DMS 273 (cell line): Measurements from ENCODE around the gene IDH3A.

ENCODE experiments used
- DNase-seq: peaks from one replicate; lab custom pipeline; 2025; ENCODE audit not compliant: unreplicated experiment; lab: John Stamatoyannopoulos, UW

Gene IDH3A

DNA sequence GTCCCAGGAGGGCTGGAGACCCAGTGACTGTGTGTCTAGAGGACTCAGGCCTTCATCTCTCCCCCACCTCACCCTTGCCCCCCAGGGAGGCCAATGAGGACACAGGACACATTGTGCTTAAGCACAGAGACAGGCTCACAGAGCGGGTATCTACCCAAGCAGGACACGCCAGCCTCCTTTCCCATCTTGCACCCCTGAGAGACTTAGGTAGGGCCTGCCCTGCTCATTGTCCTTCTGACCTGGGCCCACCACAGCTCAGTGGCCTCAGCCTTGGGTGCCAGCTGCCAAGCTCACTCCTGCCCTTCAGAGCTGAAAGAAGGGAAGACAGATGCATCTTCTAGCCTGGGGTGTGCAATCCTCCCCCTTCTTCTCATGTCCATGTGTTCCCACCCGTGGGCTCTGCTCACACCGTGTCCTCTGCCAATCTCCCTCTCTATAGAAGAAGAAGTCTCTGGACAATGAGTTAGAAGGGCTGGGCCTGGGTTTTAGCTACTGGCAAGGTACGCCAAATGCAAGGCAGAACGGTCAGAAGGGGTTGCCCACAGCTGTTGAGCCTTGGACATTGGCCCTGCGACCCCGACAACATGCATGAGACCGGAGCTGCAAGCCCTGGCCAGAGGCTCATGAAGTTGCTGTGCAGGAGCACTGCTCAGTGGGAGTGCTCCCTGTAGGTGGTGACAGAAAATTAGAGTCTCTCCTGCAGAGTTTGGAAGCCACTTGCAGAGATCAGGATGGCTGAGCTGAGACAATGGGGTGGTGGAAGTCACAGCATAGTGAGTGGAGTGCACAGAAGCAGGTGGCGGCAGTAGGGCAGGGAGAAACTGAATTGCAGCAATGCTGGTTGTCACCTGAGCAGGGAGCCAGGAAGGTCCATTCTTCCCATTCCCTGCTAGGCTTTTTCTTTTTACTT is 52.4 kb downstream of the IDH3A start:
- no peak for DNase-seq

DNA sequence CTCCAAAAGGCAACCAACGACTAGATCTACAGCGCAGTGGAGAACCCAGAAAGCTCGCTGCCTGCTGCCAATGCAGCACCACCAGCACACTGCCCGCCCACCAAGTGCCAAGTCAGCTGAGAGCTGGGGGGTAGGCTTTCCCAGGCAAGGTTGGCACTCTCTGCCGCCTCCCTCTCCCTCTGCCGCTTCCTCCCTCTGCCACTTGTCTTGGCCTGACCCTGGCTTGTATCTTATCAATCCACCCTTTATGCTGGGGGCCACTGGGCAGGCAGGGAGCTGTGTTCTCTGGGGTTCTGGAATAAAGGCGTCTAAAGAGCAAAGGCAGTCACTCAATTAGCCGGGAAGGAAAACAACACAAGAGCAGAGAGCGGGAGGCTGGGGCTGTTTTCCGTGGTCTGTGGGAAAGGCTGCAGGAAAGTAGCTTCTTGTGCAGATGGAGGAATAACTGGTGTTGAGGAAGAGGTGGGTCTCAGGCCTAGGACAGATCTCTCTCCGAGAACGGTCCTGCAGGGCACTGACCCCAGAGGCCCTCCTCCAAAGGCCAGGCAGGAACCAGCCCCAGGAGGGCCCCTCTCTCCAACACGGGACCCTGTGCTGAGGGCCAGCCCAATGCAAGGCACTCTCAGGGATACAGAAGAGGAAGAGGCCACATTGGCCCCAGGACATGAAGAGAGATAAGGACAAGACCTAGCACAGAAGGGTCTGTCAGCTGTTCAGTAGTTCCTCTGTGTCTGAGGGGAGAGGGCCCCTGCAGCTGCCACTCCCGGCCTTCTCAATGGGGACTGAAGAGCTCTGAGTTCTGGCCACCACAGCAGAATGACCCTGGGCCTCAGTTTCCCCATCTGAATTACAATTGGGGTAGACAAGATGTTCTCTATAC is 54.4 kb downstream of the IDH3A start:
- DNase-seq = no peak

DNA sequence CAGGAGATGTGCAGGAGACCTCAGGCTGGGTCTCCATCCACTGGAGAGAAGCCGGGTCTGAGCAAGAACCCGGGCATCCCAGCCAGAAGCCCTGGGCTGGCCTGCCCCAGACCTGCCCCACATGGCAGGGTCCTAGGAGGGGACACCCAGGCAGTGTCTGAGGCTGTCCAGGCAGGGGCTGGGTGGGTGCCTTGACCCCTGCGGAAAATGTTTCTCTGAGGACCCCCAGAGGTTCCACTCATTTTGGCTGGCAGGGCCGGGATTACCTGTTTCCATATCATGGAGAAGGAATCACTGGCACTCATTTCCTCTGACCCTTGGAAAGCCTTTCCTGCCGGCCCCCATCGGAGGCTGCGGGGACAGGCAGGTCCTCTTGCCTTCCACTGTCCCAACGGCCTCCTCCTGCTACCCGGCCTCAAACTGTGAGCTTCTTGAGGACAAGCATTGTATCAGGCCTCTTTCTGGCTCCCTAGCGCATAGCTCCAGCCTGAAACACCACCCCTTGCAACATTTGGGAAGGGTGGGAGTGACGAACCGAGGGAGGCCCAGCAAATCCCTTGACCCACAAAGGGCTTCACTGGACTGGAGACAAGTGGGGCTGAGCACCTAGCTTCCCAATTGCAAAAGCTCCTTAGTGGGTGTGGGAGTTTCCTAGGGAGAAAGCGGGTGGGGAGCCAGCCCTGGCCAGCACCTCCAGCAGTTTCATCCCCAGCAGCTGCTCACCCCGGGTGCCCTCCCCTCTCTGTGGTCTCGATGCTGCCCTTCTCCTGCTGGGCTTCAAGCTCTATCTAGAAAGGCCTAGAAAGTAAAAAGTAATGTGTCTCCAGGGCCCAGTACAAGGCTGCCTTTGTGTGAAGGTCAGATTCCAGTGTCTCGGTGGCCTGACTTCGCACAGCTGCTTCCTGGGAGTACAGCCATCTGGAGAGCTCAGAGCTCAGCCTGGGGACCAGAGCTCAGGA is 55.5 kb downstream of the IDH3A start:
- peak; percentile 50 for DNase-seq

- DNase-seq = no peak
Observed at GRCh38 chr15:78205337-78205736, 56.2 kb downstream of the IDH3A start.

DNA sequence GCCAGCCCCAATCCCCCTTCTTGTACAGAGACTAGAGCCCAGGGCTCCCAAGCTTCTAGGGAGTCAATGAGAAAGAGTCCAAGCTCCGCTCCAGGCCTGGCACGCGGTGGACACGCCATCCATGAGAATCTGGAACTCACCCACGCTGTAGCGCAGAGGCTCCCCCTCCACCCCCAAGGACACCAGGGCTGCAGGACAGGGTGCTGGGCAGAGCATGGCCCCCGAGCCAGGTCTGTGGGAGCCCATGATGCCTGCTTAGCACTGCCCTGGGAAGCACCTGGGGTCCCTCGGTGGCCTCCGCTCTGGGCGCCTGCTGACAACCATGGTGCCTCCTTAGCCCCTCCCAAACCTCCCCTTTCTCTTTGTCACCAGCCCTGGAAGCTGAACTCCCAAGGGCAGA is 56.7 kb downstream of the IDH3A start:
- DNase-seq = no peak

GRCh38 chr15:78206326-78207109 is 57.4 kb downstream of the IDH3A start:
- no peak for DNase-seq

DNA sequence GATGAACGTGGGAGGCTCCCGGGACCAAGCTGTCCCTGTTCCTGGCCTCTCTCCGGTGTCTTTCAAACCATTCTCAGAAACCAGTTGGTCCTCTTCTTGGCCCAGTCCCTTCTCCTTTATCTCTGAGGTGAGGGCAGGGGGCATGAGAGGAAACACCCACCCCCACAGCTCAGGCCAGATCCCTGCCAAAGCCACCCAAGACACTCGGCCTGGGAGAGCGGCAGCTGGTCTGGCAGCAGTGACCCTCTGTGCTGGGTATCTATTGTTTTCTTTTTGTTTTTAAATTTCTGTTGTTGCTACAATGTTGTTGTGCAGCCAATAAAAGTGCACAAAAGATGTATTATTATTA is 57.9 kb downstream of the IDH3A start:
- no peak for DNase-seq

DNA sequence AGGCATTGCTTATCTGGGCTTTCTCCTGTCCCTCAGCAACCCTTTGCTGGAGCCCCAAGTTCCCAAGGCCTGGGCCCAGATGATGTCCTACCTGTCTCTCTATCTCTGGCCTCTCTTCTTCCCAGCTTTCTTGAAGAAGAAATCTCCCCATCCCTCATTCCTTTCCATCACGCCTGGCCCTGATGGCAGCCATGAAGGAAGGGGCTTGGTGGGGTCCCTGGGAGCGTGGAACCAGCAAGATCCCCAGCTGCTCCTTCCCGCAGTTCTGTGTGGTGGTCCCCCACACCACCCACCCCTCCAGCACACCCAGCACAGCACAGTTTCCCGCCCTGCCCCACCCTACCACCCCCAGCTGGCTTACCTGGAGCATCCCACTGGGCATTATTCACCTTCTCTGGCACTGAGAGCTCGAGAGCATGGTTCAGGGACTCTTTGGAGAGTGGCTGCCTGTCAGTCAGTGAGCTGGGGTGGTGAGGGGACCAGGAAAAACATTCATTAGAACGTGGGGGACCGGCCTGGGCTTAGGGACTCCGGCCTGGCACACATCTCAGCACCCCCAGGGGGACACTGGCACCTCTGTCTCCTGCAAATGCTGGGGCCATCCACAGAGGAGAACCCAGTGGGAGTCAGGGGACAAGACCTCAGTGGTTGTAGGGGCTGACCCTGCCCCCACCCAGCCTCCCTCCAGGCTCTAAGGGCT is 58.6 kb downstream of the IDH3A start:
- DNase-seq = no peak

- no peak for DNase-seq
Observed at GRCh38 chr15:78208341-78208844, 59.2 kb downstream of the IDH3A start.

DNA sequence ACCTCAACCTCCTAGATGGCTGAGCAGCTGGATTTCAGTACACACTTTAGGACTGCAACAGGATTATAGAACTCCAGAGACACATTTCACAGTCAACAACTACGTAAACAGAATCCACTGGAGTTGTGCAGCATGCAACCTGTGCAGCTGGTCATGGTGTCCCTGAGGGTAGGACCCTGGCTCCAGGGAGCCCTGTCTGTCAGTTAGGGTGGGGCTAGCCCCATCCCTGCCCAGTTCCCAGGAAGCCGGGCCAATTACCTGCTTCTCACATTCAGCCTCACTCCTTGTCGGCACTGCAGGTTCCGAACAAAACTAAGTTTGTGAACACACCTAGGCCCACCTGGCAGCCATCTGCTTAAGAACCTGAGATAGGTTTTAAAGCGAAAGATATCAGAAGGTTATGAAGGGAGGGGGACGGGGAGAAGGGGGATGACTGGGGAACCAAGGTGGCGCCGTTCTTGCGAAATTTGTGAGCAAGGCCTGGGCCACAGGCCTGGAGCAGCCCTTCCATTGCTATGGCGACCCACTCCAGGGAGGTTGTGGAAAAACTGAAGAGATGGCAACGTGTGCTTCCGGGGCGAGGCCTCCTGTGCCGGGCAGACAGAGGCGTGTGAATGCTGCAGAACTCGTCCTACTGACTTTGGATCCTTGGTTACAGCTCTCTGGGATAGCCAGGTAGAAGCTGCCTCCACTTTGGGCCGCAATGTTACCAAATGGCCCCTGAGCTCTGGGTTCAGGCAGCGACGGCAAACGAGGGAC is 59.9 kb downstream of the IDH3A start:
- no peak for DNase-seq

- DNase-seq = no peak
Observed at GRCh38 chr15:78209646-78210348, 60.6 kb downstream of the IDH3A start.

GRCh38 chr15:78210349-78210717 is 61.2 kb downstream of the IDH3A start:
- peak; percentile 44 for DNase-seq

DNA sequence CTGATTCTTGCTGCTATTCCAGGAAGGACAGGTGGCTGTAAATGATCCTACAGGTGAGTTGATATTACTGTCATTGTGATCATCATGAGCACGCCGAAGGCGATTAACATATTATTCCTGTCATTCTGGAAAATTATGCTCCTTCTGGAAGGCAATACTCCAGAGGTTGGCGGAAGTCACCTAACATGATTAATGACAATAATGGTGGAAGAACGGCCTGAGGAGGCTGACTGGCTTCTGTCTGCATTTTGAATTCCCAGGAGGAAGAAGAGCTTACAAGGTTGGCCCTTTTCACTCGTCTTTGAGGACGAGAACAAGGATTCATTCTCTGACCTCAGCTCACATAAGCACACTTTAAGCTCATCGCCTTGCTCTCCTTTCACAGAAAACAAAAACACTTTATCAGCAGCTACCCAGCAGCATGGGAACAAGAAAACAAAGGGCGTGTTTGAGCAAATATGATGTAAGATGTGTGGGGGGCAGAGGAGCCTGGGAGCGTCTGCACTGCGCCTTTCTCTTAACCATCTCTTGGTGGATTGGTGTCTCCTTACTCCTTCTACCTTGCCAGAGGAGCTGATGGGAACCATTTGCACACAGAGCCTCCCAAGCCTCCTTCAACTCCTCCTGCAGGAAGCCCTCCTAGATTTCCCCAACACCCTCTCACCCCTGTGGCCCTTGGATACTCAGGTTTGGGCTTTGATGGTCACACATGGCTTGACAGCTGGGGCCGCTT is 62.2 kb downstream of the IDH3A start:
- DNase-seq = no peak

GRCh38 chr15:78212008-78212407 is 62.8 kb downstream of the IDH3A start:
- no peak for DNase-seq

DNA sequence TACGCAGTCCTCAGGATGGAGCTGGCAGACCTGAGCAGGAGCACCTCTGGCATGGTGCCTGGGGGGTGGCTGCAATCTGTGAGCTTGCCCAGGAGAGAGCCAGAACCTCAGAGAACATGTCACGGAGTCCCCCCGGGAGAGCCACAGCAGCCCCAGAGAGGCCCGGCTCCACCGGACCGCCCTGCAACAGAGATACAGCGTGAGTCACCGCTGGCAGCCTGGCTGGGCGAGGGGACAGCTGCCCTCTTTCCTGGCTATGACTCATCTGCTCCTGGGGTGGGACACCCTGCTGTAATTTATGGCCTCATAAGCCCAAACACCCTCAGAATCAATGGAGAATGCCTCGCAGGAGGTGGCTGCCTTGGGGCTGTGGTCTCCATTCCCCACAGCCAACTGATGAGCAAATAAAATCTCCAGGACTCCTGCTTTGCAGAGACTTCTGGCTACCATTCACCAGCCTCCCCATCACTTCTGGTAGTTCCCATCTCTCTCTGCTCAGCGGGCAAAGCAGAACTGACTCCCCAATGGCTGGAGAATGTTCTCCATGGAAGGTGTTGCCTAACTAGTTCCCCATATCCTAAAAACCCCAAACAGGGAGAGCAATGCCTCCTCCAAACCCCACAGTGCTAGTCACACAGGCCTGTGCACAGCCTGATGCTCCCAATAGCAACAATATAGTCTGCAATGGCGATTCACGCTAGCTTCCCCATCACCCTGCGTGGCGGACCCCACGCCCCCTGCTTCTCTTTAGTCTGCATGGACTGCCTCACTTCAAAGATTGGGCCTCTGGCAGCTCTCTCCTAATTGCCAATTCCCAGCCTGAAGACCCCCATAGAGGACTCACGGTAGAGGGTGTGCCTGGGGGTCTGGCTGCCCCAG is 63.6 kb downstream of the IDH3A start:
- peak; percentile 73 for DNase-seq

- DNase-seq = no peak
Observed at GRCh38 chr15:78213425-78213750, 64.2 kb downstream of the IDH3A start.

DNA sequence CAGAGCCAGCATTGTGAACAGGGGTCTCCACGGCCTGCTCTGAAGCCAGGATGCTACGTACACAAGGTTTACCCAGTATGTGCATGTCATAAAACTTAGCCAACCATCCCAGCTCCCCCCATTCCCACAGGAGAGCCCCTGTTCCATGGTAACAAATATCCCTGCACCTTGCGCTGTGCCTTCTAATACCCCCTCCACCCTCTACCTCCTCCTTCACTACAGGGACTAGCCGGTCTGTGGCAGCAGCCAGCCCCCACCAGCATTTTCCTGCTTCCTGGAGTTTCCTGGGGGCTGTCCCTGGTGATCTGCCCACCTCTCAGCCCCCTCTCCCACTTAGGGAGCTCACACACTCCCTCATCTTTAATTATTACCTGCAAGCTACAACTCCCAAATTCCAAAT is 64.8 kb downstream of the IDH3A start:
- DNase-seq = no peak
